ENCODE data around the gene CARD18.

Gene CARD18, protein sequence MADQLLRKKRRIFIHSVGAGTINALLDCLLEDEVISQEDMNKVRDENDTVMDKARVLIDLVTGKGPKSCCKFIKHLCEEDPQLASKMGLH

DNA sequence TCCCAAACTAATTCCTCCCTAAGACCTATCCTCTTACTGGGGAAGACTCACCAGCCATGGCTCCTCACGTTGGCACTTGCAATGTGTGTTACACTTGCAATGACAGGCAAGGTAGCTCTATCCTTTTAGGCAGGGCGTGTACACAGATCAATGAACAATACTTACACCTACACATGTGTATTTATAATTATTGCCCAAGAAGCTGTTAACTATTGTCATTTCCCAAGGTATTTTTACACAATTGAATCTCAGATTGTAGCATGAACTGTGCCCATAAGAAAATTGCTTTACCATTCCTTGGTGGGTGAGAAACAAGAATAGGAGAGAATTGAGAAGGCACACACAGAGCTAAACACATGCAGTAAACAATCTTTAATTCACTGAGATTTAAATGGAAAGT, at the start of gene CARD18:
Gene CARD18, minus strand, starts transcription at position 101 of the 400 bp plus-strand sequence. Its CDS starts 43 bp downstream, at position 58.
- H3K27me3 Mint-ChIP-seq = no peaks in the 10 kb centered on the region
- H3K4me3 Mint-ChIP-seq = no peak within 1 kb of the TSS
- H3K27ac Mint-ChIP-seq = no peak within 1 kb of the TSS
- CTCF ChIA-PET = no interaction called here
- DNase-seq = no peak
- H3K4me1 Mint-ChIP-seq = no peaks in the 10 kb centered on the region
- no peaks in the 10 kb centered on the region for H3K36me3 Mint-ChIP-seq
- no peaks in the 10 kb centered on the region for H3K9me3 Mint-ChIP-seq

DNA sequence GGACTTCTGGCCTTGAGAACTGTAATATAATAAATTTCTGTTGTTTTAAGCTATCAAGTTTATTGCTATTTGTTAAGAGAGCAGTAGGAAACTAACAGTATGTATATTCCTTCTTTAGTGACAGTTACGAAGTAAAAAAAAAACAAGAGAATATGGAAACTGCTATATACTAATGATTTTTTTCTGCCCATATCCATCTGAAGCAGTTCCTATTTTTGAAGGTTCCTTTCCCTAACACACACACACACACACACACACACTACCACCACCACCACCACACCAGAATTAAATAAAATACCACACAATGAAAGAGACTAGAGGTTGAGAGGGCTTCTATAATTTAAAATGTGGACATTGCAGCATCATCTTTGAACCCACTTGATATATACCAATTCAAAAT, 44.4 kb upstream of the CARD18 start:
- H3K9me3 Mint-ChIP-seq = no peaks in the 10 kb centered on the region
- no peak for DNase-seq
- H3K4me1 Mint-ChIP-seq = no peaks in the 10 kb centered on the region
- H3K27ac Mint-ChIP-seq = no peak overlapping the region
- no peaks in the 10 kb centered on the region for H3K27me3 Mint-ChIP-seq
- H3K4me3 Mint-ChIP-seq = no peak overlapping the region
- H3K36me3 Mint-ChIP-seq = no peaks in the 10 kb centered on the region
- CTCF ChIA-PET = no interaction called here

DNA sequence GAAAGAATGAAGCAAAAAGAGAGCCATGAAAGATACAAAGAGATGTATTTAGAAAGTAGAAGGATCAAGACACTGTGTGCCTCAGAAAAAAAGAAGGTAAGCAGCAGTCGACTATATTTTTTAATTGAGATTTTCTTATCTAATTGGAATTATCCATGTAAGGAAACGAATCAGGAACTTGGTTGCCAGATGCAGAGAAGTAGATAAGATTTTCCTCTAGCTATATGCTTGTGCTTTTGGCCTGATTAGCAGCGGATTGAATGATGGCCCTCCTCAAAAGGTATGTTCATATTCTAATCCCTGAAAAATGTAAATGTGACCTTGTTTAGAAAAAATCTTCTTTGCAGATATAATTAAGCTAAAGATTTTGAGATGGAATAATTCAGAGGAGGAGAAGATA, 43.9 kb upstream of the CARD18 start:
- Mint-ChIP-seq H3K4me1 (no peaks in the 10 kb centered on the region), H3K4me3 (no peak overlapping the region), H3K36me3 (no peaks in the 10 kb centered on the region), H3K9me3 (no peaks in the 10 kb centered on the region), H3K27me3 (no peaks in the 10 kb centered on the region), H3K27ac (no peak overlapping the region)
- CTCF ChIA-PET = no interaction called here
- no peak for DNase-seq

DNA sequence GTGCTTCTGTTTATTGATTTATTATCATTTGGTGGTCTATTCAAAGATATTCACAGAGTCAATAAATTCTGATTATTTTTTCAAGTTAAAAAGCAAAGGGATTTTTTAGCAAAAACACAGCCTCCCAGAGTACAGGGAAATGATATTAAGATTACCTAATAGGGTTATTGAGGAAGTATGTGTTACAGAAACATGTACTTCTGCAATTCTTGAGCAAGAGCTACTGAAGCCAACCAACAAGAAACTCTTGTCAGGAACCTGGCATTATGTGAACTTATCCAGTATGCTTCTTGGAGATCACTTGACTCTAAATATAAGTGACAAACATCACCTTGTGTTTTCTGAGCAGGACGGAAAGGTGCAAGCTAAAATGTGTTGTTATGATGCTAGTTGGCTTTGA, 42.0 kb upstream of the CARD18 start:
- CTCF ChIA-PET = no interaction called here
- DNase-seq = no peak

DNA sequence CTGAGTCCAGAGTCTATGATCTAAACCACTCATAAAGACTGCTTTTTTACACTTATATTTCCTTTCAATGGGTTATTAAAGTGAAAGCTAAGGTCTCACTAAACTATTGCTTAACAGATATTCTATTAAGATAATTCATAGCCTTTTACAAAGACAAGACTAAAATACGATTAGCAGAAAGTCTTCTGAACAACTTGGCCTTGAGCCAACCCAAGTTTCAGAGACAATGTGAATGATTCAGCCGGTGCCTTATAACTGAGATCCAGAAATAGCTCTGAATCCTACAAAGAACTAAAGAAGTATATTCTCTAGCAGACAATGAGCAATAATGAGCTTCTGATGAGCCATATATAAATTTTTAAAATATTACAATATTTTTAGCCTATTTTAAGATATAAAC, 41.5 kb upstream of the CARD18 start:
- H3K27ac Mint-ChIP-seq = no peak overlapping the region
- no peaks in the 10 kb centered on the region for H3K4me1 Mint-ChIP-seq
- no peaks in the 10 kb centered on the region for H3K36me3 Mint-ChIP-seq
- H3K27me3 Mint-ChIP-seq = no peaks in the 10 kb centered on the region
- no peak for DNase-seq
- H3K4me3 Mint-ChIP-seq = no peak overlapping the region
- no peaks in the 10 kb centered on the region for H3K9me3 Mint-ChIP-seq
- CTCF ChIA-PET = no interaction called here

More for the DNA sequence above, 42.0 kb upstream of the CARD18 start:
- no peaks in the 10 kb centered on the region for H3K9me3 Mint-ChIP-seq
- H3K27ac Mint-ChIP-seq = no peak overlapping the region
- H3K27me3 Mint-ChIP-seq = no peaks in the 10 kb centered on the region
- H3K36me3 Mint-ChIP-seq = no peaks in the 10 kb centered on the region
- no peaks in the 10 kb centered on the region for H3K4me1 Mint-ChIP-seq
- H3K4me3 Mint-ChIP-seq = no peak overlapping the region

DNA sequence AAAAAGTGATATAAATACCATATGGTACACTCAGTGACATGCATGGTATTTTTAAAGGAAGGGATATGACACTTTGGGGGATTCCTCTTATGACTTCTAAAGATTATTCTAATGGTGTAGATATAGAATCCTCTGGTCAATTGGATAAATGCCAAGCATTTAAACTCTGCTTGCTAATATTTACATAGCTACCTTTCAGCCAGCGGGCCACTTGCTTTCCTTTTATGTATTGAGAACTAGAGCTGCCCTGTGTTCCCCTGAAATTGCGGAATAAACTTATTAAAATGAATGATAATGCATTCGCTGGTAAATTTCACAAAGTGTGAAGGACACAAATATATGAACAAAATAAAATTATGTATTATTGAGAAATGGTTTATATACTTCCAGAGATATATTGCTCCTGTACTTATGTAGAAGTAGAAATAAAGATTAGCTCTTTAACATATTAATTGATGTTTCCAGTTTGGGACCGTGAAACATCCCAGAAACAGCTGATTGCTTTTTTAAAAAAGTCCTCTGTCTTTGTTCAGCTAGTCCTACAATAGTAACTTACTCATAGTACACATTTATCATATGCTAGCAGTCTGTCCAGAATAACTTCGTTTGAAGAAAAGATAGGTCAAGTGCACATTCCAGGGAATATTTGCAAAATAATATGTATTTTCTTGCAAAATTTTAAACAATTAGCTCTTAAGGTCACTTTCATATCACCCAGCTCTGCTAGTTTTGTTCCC, 40.1 kb upstream of the CARD18 start:
- H3K4me1 Mint-ChIP-seq = no peaks in the 10 kb centered on the region

DNA sequence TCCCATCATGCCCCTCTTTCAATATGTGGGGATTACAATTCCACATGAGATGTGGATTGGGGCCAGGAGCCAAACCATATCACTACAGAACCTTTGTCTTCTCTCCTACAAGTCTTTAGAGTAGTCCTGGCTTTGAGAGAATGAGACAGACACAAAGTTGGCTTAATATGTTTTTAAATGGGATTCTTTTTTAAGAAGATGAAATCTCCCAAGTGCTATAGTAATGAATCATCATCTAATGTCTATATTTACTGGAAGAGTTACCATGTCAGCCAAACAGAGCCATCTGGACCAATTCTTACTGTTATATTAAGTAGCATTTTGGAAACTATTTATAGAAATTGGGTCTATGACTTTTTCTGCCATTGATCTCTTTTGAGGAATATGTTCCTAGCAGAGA, 38.1 kb upstream of the CARD18 start:
- H3K4me3 Mint-ChIP-seq = no peak overlapping the region
- DNase-seq = no peak
- CTCF ChIA-PET = no interaction called here
- no peaks in the 10 kb centered on the region for H3K9me3 Mint-ChIP-seq
- H3K36me3 Mint-ChIP-seq = no peaks in the 10 kb centered on the region
- H3K27ac Mint-ChIP-seq = no peak overlapping the region
- H3K4me1 Mint-ChIP-seq = no peaks in the 10 kb centered on the region
- H3K27me3 Mint-ChIP-seq = no peaks in the 10 kb centered on the region

More for the DNA sequence above, 40.1 kb upstream of the CARD18 start:
- no peaks in the 10 kb centered on the region for H3K36me3 Mint-ChIP-seq
- no peaks in the 10 kb centered on the region for H3K27me3 Mint-ChIP-seq
- H3K27ac Mint-ChIP-seq = no peak overlapping the region
- CTCF ChIA-PET = no interaction called here
- DNase-seq = no peak
- H3K4me3 Mint-ChIP-seq = no peak overlapping the region
- H3K9me3 Mint-ChIP-seq = no peaks in the 10 kb centered on the region

DNA sequence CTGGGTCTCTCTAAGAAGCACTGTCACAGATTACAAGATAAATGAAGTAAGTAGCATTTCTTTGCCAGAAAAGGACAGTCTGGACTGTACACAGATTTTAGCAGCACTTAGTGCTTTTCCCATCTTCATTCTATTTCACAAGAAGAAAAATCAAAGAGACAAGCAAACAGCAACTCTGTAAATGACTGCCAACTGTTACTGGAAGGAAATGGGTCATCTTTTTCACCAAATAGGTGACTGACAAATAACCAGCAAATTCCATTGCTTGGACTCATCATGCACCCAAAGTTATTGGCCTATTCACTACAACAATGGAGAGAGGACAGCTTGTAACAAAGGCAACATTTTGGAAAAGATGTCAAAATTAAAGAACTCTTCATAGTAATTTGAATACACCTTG, 28.9 kb upstream of the CARD18 start:
- DNase-seq = no peak
- Mint-ChIP-seq H3K36me3 (no peaks in the 10 kb centered on the region), H3K27me3 (no peaks in the 10 kb centered on the region), H3K4me3 (no peak overlapping the region), H3K9me3 (no peaks in the 10 kb centered on the region), H3K27ac (no peak overlapping the region), H3K4me1 (no peaks in the 10 kb centered on the region)
- CTCF ChIA-PET = no interaction called here

DNA sequence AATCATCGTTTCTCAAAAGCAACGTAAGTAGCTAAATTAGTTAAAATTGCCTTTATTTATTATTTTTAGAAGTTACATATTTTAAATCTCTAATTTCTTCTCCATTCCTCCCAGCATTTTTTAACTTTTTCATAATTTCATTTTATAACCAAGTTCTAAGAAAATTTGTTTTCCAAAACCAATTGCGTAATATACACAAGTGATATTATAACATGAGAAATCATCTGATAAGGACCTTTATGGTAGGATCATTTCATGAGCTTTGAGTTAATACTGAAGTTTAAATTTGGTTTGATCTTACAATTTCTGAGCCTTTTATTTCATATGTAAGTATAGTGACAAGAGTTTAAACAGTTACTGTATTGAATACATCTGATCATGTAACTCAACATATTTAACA, 27.7 kb upstream of the CARD18 start:
- DNase-seq = no peak
- CTCF ChIA-PET = no interaction called here
- Mint-ChIP-seq H3K4me1 (no peaks in the 10 kb centered on the region), H3K36me3 (no peaks in the 10 kb centered on the region), H3K27ac (no peak overlapping the region), H3K27me3 (no peaks in the 10 kb centered on the region), H3K4me3 (no peak overlapping the region), H3K9me3 (no peaks in the 10 kb centered on the region)

DNA sequence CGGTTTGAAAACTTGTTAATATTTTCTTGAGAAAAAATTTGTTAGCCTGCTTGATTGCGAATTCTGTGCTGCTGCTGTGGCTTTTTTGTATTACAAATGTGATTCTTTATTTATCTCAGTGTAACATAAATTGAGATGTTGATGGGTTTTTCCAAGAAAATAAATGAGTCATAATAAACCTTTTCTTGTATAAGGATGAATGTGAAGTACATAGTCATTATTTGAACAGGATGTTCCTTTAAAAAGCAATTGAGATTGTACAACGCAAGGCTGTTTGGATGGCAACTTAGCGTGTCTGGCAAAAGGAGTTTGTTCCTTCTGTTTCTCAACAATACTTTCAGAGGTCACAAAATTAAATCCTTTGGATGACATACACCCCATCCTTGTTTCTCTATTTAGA, 24.6 kb upstream of the CARD18 start:
- no peak overlapping the region for H3K4me3 Mint-ChIP-seq
- no peak for DNase-seq
- no peaks in the 10 kb centered on the region for H3K4me1 Mint-ChIP-seq
- CTCF ChIA-PET = no interaction called here
- H3K36me3 Mint-ChIP-seq = no peaks in the 10 kb centered on the region
- no peaks in the 10 kb centered on the region for H3K9me3 Mint-ChIP-seq
- H3K27me3 Mint-ChIP-seq = peaks cover 4% of the 10 kb centered on the region
- H3K27ac Mint-ChIP-seq = no peak overlapping the region

DNA sequence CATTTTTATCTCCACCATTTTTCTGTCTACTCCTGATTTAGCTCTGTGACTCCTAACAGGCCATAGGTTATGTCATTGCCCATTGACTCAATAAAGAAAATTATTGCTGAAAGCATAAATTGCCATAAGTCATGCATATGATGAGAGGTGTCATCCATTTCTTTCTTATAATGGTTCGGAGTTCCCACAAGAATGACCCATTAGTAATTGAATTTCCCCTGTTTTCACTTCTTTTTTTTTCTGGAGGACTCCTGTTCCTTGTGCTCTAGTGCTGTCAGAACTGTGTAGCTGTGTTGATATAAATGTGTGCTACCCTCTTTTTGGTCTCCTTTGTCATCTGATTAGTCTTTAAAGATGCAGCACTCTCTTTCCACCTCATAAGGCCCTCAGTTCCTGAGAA, 22.9 kb upstream of the CARD18 start:
- no peaks in the 10 kb centered on the region for H3K36me3 Mint-ChIP-seq
- no peaks in the 10 kb centered on the region for H3K9me3 Mint-ChIP-seq
- CTCF ChIA-PET = no interaction called here
- DNase-seq = no peak
- H3K27me3 Mint-ChIP-seq = peaks cover 4% of the 10 kb centered on the region
- H3K4me3 Mint-ChIP-seq = no peak overlapping the region
- H3K27ac Mint-ChIP-seq = no peak overlapping the region
- H3K4me1 Mint-ChIP-seq = no peaks in the 10 kb centered on the region

DNA sequence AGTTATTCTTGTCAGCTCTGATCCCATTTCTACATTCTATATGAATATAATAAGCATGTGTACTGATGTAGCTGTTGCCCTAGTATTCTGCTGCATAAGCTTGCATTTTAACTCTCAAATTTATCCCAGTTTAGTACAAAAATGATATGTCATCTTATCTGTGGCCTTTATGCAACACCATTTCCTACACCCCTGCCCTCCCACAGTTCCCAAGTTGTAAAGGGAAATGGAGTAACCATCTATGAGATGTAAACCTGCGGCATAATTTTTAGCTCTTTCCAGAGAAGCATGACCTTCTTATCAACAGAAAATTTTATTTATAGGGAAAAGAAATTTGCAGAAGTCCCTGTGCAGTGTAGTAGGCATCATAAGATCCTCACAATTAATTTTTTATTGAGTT, 18.9 kb upstream of the CARD18 start:
- CTCF ChIA-PET = no interaction called here
- Mint-ChIP-seq H3K36me3 (no peaks in the 10 kb centered on the region), H3K27ac (no peak overlapping the region), H3K4me1 (no peaks in the 10 kb centered on the region), H3K9me3 (no peaks in the 10 kb centered on the region), H3K27me3 (peaks cover 8% of the 10 kb centered on the region), H3K4me3 (no peak overlapping the region)
- DNase-seq = no peak

DNA sequence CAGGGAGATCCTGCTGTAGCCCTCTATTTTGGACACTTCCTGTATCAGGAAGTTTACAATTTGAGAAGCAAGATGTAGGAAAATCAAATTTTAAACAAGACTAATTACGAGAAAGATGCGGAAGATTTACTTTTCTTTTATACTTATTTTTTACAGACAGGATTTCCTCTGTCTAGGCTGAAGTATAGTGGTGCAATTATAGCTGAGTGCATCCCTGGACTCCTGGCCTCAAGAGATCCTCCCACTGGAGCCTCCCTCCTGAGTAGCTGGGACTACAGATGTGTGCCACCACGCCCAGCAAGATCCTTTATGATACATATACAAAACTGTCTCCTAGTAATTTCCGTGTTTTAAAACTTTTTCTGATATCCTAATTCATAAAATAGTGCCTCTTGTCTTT, 17.2 kb upstream of the CARD18 start:
- Mint-ChIP-seq H3K36me3 (no peaks in the 10 kb centered on the region), H3K4me3 (no peak overlapping the region), H3K4me1 (no peaks in the 10 kb centered on the region), H3K27me3 (peaks cover 6% of the 10 kb centered on the region), H3K9me3 (no peaks in the 10 kb centered on the region), H3K27ac (no peak overlapping the region)
- DNase-seq = no peak
- CTCF ChIA-PET = no interaction called here

DNA sequence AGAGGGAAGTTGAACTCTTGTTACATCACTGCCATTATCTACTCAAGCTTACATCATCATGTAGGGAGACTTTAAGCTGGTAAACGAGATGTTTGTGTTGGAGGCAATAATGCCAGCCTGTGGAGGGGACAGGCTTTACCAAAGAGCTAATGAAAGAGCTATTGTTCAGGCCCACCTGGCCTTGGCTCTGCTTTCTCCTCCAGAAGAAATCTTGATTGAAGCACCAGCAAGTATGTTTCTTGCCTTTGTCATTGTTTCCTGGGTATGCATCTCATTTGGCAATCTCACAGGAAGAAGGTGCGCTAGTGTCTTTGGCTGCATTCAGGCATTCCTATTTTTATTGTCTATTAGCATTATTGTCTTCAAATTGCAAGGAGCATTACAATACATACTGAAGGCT, 16.7 kb upstream of the CARD18 start:
- Mint-ChIP-seq H3K27me3 (peaks cover 4% of the 10 kb centered on the region), H3K4me1 (no peaks in the 10 kb centered on the region), H3K36me3 (no peaks in the 10 kb centered on the region), H3K4me3 (no peak overlapping the region), H3K9me3 (no peaks in the 10 kb centered on the region), H3K27ac (no peak overlapping the region)
- CTCF ChIA-PET = no interaction called here
- DNase-seq = no peak

DNA sequence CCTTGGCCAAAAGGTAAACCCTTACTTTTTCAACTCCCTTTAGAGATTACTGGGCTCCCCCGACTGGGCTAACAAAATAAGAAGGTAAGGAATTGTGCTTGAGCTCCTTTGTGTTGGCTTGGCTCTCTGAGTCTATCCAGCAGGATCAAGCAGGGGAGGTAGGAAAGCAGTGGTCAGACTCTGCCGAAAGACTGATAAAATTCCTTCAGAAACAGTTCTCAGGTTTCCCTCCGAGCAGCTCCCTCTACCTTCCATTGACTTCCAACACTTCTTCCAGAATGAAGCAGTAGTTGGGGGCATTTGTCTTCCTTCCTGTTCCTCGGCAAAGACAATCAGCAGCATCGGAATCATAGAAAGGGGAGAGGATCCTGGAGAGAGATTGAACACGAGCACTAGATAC, 16.1 kb upstream of the CARD18 start:
- Mint-ChIP-seq H3K36me3 (no peaks in the 10 kb centered on the region), H3K9me3 (no peaks in the 10 kb centered on the region), H3K4me3 (no peak overlapping the region), H3K4me1 (no peaks in the 10 kb centered on the region), H3K27ac (no peak overlapping the region), H3K27me3 (peaks cover 4% of the 10 kb centered on the region)
- CTCF ChIA-PET = no interaction called here
- DNase-seq = no peak

DNA sequence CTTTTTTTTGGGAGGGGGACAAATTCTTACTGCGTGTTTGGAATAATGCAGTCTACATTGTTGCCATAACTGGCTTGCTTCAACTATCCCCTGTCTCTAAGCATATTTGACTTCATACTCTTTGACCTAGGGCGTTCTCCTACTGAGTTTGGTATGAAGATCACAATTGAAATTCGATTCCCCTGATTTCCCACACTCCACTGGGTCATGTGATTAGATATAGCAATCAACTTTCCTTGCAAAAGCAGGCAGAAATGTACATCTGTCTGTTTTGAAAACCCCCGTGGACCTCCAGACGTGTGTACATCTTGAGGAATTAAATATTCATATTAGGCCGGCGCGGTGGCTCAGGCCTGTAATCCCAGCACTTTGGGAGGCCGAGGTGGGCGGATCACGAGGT, 13.8 kb upstream of the CARD18 start:
- no peak overlapping the region for H3K4me3 Mint-ChIP-seq
- no peaks in the 10 kb centered on the region for H3K9me3 Mint-ChIP-seq
- no peaks in the 10 kb centered on the region for H3K36me3 Mint-ChIP-seq
- H3K4me1 Mint-ChIP-seq = no peaks in the 10 kb centered on the region
- DNase-seq = no peak
- CTCF ChIA-PET = no interaction called here
- peaks cover 4% of the 10 kb centered on the region for H3K27me3 Mint-ChIP-seq
- no peak overlapping the region for H3K27ac Mint-ChIP-seq

Data from activated naive CD4-positive, alpha-beta T cell treated with anti-CD3 and anti-CD28 coated beads, Interleukin-2, amount 10 ng/mL, durations not matched to agents 7 days and 5 days (primary cell).